Mesodermal cell (in vitro differentiated cells): ENCODE data around the gene LILRB2.
"Not testable (repeated sequence)": the region's sequence is repeated elsewhere in the genome, so short reads cannot be mapped to it uniquely, and the experiment has no call there.

Experiments
- H3K27ac ChIP-seq: 2 replicates; pipeline ENCODE4 v1.7.0; 2013; ENCODE audit warnings: mild to moderate bottlenecking, low read depth, low read length, moderate library complexity; ENCODE audit not compliant: severe bottlenecking
- H3K36me3 ChIP-seq: 2 replicates; pipeline ENCODE4 v1.7.1; 2013; ENCODE audit warnings: mild to moderate bottlenecking, low read length, moderate library complexity; ENCODE audit not compliant: control insufficient read depth, insufficient read depth
- H3K4me1 ChIP-seq: one replicate; pipeline ENCODE4 v1.7.1; 2013; ENCODE audit warnings: mild to moderate bottlenecking, low read length; ENCODE audit not compliant: insufficient read depth, control insufficient read depth, poor library complexity, severe bottlenecking
- H3K4me3 ChIP-seq: 2 replicates; pipeline ENCODE4 v1.7.0; 2013; ENCODE audit warnings: low read length, control low read depth, mild to moderate bottlenecking; ENCODE audit not compliant: insufficient read depth, poor library complexity, severe bottlenecking; ENCODE audit errors: extremely low read depth
- H3K9me3 ChIP-seq: 2 replicates; pipeline ENCODE4 v1.7.1; 2013; ENCODE audit warnings: mild to moderate bottlenecking, low read length, moderate library complexity; ENCODE audit not compliant: control insufficient read depth
- WGBS, 2 experiments: methylation state at CpG; one replicate each; pipeline ENCODE4 v1.1.5; 2013; ENCODE audit warnings: missing lambda C conversion rate in 2 of 2; ENCODE audit not compliant: insufficient coverage in 2 of 2; 5-methylcytosine and 5-hydroxymethylcytosine counted together

The LILRB2 gene

GRCh38 chr19:54305141-54305540, 24.2 kb upstream of the LILRB2 start:
- H3K9me3 ChIP-seq: no peaks in the 10 kb centered on the region
- H3K27ac ChIP-seq: no peak overlapping the region
- 50 to 86% methylated on average over 1 of the region's 1 CpG for WGBS, 2 experiments
- no peaks in the 10 kb centered on the region for H3K4me1 ChIP-seq
- no peak overlapping the region for H3K4me3 ChIP-seq
- H3K36me3 ChIP-seq: no peaks in the 10 kb centered on the region

- Histone ChIP-seq H3K36me3 (no peaks in the 10 kb centered on the region), H3K9me3 (no peaks in the 10 kb centered on the region), H3K4me1 (no peaks in the 10 kb centered on the region), H3K4me3 (no peak overlapping the region), H3K27ac (no peak overlapping the region)
- 83 to 90% methylated on average over 3 of the region's 4 CpGs for WGBS, 2 experiments
These were observed 21.3 kb upstream of the LILRB2 start for GRCh38 chr19:54302257-54302656.

- Histone ChIP-seq H3K27ac (no peak overlapping the region), H3K9me3 (no peaks in the 10 kb centered on the region), H3K4me3 (no peak overlapping the region), H3K4me1 (no peaks in the 10 kb centered on the region), H3K36me3 (no peaks in the 10 kb centered on the region)
- WGBS, 2 experiments: no CpG with 5 or more reads among the region's 5 CpGs
These were observed 18.6 kb upstream of the LILRB2 start for GRCh38 chr19:54299515-54299914.

GRCh38 chr19:54299126-54299498, 18.2 kb upstream of the LILRB2 start:
- Histone ChIP-seq H3K9me3 (no peaks in the 10 kb centered on the region), H3K4me1 (no peaks in the 10 kb centered on the region), H3K36me3 (no peaks in the 10 kb centered on the region), H3K4me3 (no peak overlapping the region), H3K27ac (no peak overlapping the region)
- WGBS, 2 experiments: 47 to 51% methylated on average over 7 of the region's 7 CpGs

- Histone ChIP-seq H3K36me3 (no peaks in the 10 kb centered on the region), H3K27ac (no peak overlapping the region), H3K4me3 (no peak overlapping the region), H3K9me3 (no peaks in the 10 kb centered on the region), H3K4me1 (no peaks in the 10 kb centered on the region)
- 53 to 68% methylated on average over 3 of the region's 4 CpGs for WGBS, 2 experiments
These were observed 17.6 kb upstream of the LILRB2 start for GRCh38 chr19:54298357-54299125.

GRCh38 chr19:54297759-54298305, 16.9 kb upstream of the LILRB2 start:
- no peaks in the 10 kb centered on the region for H3K36me3 ChIP-seq
- no peak overlapping the region for H3K4me3 ChIP-seq
- 42 to 45% methylated on average over 5 to 6 of the region's 7 CpGs for WGBS, 2 experiments
- no peaks in the 10 kb centered on the region for H3K9me3 ChIP-seq
- H3K27ac ChIP-seq: no peak overlapping the region
- H3K4me1 ChIP-seq: no peaks in the 10 kb centered on the region

GRCh38 chr19:54294539-54294938, 13.6 kb upstream of the LILRB2 start:
- H3K4me3 ChIP-seq: no peak overlapping the region
- no peaks in the 10 kb centered on the region for H3K9me3 ChIP-seq
- H3K27ac ChIP-seq: no peak overlapping the region
- no peaks in the 10 kb centered on the region for H3K4me1 ChIP-seq
- no peaks in the 10 kb centered on the region for H3K36me3 ChIP-seq
- 72 to 91% methylated on average over 5 of the region's 6 CpGs for WGBS, 2 experiments

GRCh38 chr19:54289160-54289559, 8.2 kb upstream of the LILRB2 start:
- not testable (repeated sequence) for H3K4me3 ChIP-seq, H3K36me3 ChIP-seq, H3K27ac ChIP-seq, H3K9me3 ChIP-seq, H3K4me1 ChIP-seq
- 0% methylated on average over 1 of the region's 8 CpGs; no CpG with 5 or more reads in 1 of the 2 experiments for WGBS, 2 experiments

- H3K9me3 ChIP-seq: no peaks in the 10 kb centered on the region
- no peak overlapping the region for H3K27ac ChIP-seq
- H3K4me3 ChIP-seq: no peak overlapping the region
- H3K36me3 ChIP-seq: no peaks in the 10 kb centered on the region
- 100% methylated on average over 1 of the region's 4 CpGs; no CpG with 5 or more reads in 1 of the 2 experiments for WGBS, 2 experiments
- no peaks in the 10 kb centered on the region for H3K4me1 ChIP-seq
These were observed 6.5 kb upstream of the LILRB2 start for GRCh38 chr19:54287456-54287855.

GRCh38 chr19:54286283-54286682, 5.4 kb upstream of the LILRB2 start:
- H3K4me3 ChIP-seq, H3K27ac ChIP-seq, H3K4me1 ChIP-seq, H3K9me3 ChIP-seq, H3K36me3 ChIP-seq: not testable (repeated sequence)
- WGBS, 2 experiments: 67 to 100% methylated on average over 1 to 2 of the region's 10 CpGs

- H3K4me1 ChIP-seq, H3K9me3 ChIP-seq, H3K4me3 ChIP-seq, H3K27ac ChIP-seq, H3K36me3 ChIP-seq: not testable (repeated sequence)
- 78 to 83% methylated on average over 4 to 6 of the region's 12 CpGs for WGBS, 2 experiments
These were observed 4.6 kb upstream of the LILRB2 start for GRCh38 chr19:54285427-54286056.
